ENCODE data around the gene FAM184B. TPM values are rescaled to one million over a fixed set of nuclear protein-coding genes. Genes with fewer than 3 reads are reported as not detected.

FAM184B gene
- total RNA-seq, 1 donor from 2014 or later = 8.0 TPM

GRCh38 chr4:17773135-17773698 lies 8.2 kb downstream of the FAM184B start:
- DNase-seq = peak; percentile 77

- peak; percentile 90 for DNase-seq
Measured at GRCh38 chr4:17771284-17771908, 10.0 kb downstream of the FAM184B start.

- peak; percentile 9 for DNase-seq
Measured at GRCh38 chr4:17770845-17771244, 10.6 kb downstream of the FAM184B start.

- DNase-seq = peak; percentile 30
Measured at GRCh38 chr4:17769406-17770174, 11.8 kb downstream of the FAM184B start.

- DNase-seq = no peak
Measured at GRCh38 chr4:17766826-17767458, 14.5 kb downstream of the FAM184B start.

- DNase-seq = no peak
Measured at GRCh38 chr4:17765514-17766286, 15.7 kb downstream of the FAM184B start.

GRCh38 chr4:17763931-17764330 lies 17.5 kb downstream of the FAM184B start:
- DNase-seq = peak; percentile 28

GRCh38 chr4:17763416-17763815 lies 18.0 kb downstream of the FAM184B start:
- DNase-seq = peak; percentile 38

GRCh38 chr4:17762726-17763125 lies 18.7 kb downstream of the FAM184B start:
- peak; percentile 29 for DNase-seq

GRCh38 chr4:17761062-17761461 lies 20.4 kb downstream of the FAM184B start:
- no peak for DNase-seq

- DNase-seq = no peak
Measured at GRCh38 chr4:17760626-17761025, 20.8 kb downstream of the FAM184B start.

- DNase-seq = no peak
Measured at GRCh38 chr4:17758485-17758884, 22.9 kb downstream of the FAM184B start.

- DNase-seq = peak; percentile 31
Measured at GRCh38 chr4:17757621-17758020, 23.8 kb downstream of the FAM184B start.

GRCh38 chr4:17753646-17754045 lies 27.8 kb downstream of the FAM184B start:
- DNase-seq = no peak

GRCh38 chr4:17740702-17741101 lies 40.7 kb downstream of the FAM184B start:
- DNase-seq = no peak

GRCh38 chr4:17736484-17736883 lies 44.9 kb downstream of the FAM184B start:
- no peak for DNase-seq

GRCh38 chr4:17726911-17727310 lies 54.5 kb downstream of the FAM184B start:
- DNase-seq = no peak

- DNase-seq = no peak
Measured at GRCh38 chr4:17723648-17724047, 57.8 kb downstream of the FAM184B start.

GRCh38 chr4:17722356-17722700 lies 59.1 kb downstream of the FAM184B start:
- peak; percentile 14 for DNase-seq

GRCh38 chr4:17721496-17722355 lies 59.7 kb downstream of the FAM184B start:
- peak; percentile 19 for DNase-seq

GRCh38 chr4:17719106-17719505 lies 62.3 kb downstream of the FAM184B start:
- no peak for DNase-seq
